Fibroblast of skin of right quadriceps (primary cell): ENCODE results near the gene TM4SF5.
A peak's percentile ranks its signal among the peaks of the same experiment; 100 is the strongest.
"Not testable (repeated sequence)": the region's sequence is repeated elsewhere in the genome, so short reads cannot be mapped to it uniquely, and the experiment has no call there.

Experiments
- DNase-seq: peaks from one replicate; pipeline ENCODE4 v3.0.0-alpha.2; 2013

The TM4SF5 gene

DNA sequence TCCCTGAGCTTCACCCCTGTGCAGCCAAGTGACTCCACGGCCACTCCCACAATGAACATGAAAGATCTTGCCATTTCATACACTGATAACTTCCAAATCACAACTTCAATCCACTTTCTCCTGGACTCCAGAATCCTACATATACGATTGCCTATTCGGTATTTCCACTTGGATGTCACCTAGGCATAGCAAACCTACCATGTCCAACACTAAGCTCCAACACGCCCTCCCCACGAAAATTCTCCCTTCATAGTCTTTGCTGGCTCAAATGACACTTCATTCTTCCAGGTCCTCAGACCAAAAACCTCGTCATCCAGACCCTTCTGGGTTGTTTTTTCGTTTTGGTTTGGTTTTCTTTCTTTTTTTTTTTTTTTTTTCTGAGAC lies 19.0 kb downstream of the TM4SF5 start:
- DNase-seq, result no peak

- no peak for DNase-seq
Measured at GRCh38 chr17:4795168-4795567, 23.5 kb downstream of the TM4SF5 start.

- DNase-seq, result peak; percentile 31
Measured at GRCh38 chr17:4796552-4796920, 24.9 kb downstream of the TM4SF5 start.

DNA sequence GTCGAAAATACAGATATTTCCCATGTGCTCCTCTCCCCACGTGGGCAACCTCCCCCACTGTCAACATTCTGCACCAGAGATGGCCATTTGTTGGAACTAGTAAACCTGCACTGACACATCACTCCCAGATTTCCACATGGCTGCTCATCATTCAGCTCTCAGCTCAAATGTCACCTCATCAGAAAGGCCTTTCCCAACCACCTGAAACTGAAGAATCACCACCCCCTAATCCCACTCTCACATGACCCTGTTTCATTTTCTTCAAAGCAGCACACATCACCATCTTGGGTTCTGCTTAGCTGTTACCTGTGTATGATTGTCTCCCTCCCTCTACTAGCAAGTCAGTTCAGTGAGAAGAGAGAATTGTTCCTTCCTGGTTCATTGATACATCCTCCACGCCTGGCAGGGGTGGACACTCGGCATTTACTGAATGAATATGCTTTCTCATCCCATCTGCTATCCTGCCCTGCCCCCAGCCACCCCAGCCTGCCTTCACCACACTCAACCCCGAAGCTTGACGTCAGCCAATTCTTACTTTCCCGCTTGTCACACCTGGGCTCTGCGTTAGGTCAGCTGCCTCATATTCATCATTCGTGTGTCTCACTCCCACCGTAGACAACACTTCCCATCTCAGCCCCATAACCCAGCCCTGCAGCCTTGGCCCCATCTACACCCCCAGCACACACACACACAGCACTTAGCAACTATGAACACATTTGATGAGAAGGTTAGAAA lies 28.9 kb downstream of the TM4SF5 start:
- no peak for DNase-seq

DNA sequence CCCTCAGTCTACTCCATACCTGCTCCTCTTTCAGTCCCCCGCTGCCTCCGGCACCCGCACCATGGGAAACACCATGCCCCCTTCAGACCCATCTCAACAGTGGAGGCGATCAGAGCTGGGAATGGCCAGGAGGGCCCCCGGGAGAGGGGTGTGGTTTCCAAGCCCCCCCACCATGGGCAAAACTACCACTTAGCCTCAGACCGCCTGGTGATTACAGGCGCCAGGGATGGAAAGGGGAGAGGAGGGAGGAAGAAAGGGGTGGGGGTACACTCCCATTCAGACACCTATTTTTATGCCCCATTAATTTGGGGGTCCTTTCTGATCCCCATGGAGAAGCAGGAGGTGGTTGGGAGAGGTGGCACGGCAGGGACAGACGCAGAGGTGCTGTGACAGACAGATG lies 30.5 kb downstream of the TM4SF5 start, which contains the start of gene C17orf114:
Gene C17orf114, minus strand, starts transcription at position 101 of the 400 bp plus-strand sequence.
- DNase-seq, result no peak

DNA sequence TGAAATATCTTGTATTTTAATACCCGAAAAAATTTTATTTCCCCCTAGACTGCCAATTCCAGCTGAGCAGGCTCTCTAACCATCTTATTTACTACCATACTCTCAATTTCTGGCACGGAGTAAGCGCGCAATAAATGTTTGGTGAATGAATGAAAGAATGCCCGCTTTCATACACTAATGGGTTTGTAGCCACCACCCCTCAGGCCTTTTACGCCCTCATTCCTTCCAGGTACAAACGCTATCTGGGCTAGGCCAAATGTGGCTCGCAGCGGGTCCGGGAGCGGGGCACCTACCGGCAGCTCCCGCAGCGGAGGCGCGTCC lies 34.7 kb downstream of the TM4SF5 start:
- no peak for DNase-seq

GRCh38 chr17:4806777-4807604 lies 35.3 kb downstream of the TM4SF5 start, which contains the start of gene PLD2:
TSS of gene PLD2 (plus strand) at chr17:4807152. CDS start at chr17:4807773, 621 bp downstream.
- DNase-seq, result peak; percentile 78

GRCh38 chr17:4807605-4808377 lies 36.1 kb downstream of the TM4SF5 start:
- no peak for DNase-seq

DNA sequence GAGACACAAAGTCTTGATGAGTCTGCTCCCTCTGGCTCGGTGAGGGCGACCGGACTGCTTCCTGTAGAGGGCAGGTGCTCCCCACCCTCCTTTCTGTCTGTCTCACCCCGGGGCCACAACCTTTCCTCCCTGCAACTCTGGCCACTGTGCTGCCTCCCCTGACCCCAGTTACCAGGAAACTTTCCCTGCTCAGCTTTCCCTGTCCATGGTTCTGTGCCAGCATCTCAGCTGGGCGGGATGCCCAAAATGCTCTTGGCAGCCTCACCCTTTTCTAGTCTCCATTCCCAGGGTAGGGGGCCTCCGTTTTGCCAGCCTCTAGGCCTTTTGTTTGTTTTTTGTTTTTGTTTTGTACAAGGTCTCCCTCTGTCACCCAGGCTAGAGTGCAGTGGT lies 36.7 kb downstream of the TM4SF5 start:
- no peak for DNase-seq

DNA sequence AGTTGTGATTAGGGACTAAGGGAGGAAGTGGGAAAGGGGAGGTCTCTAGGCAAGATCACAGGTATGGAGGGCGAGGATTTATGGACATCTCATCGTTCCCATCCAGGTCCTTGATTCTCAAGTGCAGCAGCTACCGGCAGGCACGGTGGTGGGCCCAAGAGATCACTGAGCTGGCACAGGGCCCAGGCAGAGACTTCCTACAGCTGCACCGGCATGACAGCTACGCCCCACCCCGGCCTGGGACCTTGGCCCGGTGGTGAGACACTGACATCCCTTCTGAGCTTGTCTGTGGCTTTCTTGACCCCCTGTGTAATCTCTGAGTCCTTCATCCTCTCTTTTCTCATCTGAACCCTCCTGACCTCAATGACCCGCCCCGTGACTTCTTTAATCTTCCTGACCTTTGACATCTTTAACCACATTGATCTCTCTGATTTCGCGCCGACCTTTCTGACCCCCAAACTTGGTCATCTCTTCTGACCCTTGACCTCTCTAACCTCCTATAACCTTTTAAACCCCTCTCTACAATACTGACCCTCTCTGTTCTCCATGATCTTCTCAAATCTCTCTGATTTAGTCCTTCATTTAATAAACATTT lies 39.1 kb downstream of the TM4SF5 start:
- DNase-seq, result no peak

- no peak for DNase-seq
Measured at GRCh38 chr17:4811471-4811870, 39.8 kb downstream of the TM4SF5 start.

GRCh38 chr17:4812690-4813089 lies 41.0 kb downstream of the TM4SF5 start:
- DNase-seq, result no peak

DNA sequence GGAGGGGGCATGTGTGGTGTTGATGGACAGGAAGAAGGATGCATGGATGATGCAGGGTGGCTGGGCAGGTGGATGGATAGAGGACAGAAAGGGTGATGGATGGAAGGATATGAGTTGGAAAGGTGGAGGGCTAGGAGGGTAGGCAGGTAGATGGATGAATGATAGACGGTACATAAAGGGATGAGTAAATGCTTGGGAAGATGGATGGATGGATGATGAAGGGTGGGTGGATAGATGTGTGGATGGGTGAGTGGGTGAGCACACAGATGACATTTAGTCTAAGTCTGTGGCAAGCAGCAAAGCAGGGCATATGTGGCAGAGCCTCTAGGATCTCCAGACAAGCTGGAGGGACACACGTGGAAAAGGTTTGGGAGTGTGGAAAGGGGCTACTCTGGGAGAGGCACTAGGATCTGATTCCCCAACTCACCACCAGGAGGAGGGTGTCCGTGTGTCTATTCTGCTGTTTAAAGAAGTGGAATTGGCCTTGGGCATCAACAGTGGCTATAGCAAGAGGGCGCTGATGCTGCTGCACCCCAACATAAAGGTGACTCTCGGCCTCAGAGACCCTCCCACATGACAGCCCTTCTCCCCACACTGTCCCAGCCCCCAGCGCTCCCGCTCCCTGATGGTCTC lies 43.5 kb downstream of the TM4SF5 start:
- DNase-seq, result no peak

GRCh38 chr17:4816826-4817225 lies 45.1 kb downstream of the TM4SF5 start:
- no peak for DNase-seq

- DNase-seq, result no peak
Measured at GRCh38 chr17:4818276-4818675, 46.6 kb downstream of the TM4SF5 start.

- no peak for DNase-seq
Measured at GRCh38 chr17:4822835-4823234, 51.1 kb downstream of the TM4SF5 start.

DNA sequence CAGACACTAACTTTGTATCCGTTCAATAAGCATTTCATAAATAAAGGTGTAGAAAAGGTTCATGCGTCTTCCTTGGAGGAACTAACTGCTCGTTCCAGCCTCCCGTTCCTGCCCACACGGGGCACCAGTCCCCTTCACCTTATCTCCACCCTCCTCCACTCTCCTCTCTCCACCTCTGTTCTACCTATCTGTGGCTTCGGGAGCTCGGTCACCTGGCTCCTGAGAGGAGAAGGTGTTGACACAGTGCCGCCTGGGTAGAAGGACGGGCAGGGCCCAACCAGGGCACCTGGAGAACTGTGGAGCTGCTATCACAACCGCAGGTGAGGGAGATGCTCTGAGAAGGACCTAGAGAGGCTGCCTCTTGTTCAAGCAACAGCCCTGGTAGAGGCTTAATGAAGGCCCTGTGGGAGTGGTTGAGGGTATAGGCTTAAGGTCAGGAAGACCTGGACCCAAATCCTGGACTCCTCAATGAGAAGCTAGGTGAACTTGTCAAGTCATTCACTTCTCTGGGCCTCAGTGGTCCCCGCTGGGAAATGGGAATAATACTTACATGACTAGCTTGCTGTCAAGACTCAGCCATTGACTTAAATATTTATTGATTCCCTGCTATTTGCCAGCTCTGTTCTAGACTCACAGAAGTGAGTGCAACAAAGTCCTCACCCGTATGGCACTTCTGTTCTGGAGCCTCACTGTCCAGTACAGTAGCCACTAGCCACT lies 51.8 kb downstream of the TM4SF5 start:
- no peak for DNase-seq

DNA sequence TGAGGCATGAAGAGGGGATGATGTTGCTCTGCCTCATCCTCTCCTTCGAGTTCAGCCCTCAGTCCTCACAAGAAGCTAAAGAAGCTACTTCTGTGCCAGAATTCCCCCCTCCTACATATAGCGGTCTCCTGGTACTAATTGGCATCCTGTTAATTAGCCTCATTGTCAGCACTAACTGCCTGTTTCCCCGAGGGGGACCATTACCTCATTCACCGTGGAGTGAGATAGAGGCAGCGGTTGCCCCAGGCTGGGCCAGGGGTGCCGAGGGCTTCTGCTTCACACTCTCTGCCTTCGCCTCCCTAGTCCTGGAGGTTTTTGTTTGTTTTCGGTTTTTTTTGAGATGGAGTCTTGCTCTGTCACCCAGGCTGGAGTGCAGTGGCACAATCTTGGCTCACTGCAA lies 55.7 kb downstream of the TM4SF5 start:
- no peak for DNase-seq

DNA sequence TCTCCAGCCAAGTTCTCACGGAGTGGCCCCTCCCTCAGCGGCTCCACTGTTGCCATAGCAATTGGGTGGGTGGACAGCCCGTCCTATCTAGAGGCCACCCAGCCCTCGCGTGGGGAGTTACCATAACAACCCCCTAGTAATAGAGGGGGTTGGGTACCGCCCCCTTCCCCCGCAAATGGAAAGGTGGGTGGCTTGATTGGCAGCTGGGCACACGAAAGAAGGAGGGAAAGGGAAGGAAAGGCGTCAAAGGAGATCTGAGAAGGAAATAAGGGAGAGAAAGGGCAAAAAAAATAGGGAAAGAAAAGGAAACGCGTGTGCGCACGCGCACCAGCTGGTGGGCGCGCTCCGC lies 61.1 kb downstream of the TM4SF5 start:
- DNase-seq, result not testable (repeated sequence)
